Endothelial cell (in vitro differentiated cells): ENCODE results near the gene IGSF9. TPM values are rescaled to one million over a fixed set of nuclear protein-coding genes. Genes with fewer than 3 reads are reported as not detected.
A peak's percentile ranks its signal among the peaks of the same experiment; 100 is the strongest.

ENCODE experiments used
- DNase-seq: peaks from one replicate; pipeline ENCODE4 v3.0.0; 2021; ENCODE audit warnings: low spot score
- H3K27ac Mint-ChIP-seq: one replicate; pipeline ENCODE4 v1.8.0; 2021; ENCODE audit warnings: mixed read lengths, inconsistent platforms; ENCODE audit not compliant: unreplicated experiment
- H3K27me3 Mint-ChIP-seq: one replicate; pipeline ENCODE4 v1.8.0; 2021; ENCODE audit warnings: mild to moderate bottlenecking, moderate library complexity, mixed read lengths, inconsistent platforms; ENCODE audit not compliant: unreplicated experiment
- H3K36me3 Mint-ChIP-seq: one replicate; pipeline ENCODE4 v1.8.0; 2021; ENCODE audit warnings: mild to moderate bottlenecking, low read depth, mixed read lengths, inconsistent platforms; ENCODE audit not compliant: unreplicated experiment
- H3K4me1 Mint-ChIP-seq: one replicate; pipeline ENCODE4 v1.8.0; 2021; ENCODE audit warnings: mild to moderate bottlenecking, mixed read lengths, inconsistent platforms; ENCODE audit not compliant: unreplicated experiment
- H3K4me3 Mint-ChIP-seq: one replicate; pipeline ENCODE4 v1.8.0; 2021; ENCODE audit warnings: mild to moderate bottlenecking, mixed read lengths, inconsistent platforms; ENCODE audit not compliant: unreplicated experiment
- H3K9me3 Mint-ChIP-seq: one replicate; pipeline ENCODE4 v1.8.0; 2021; ENCODE audit warnings: mixed read lengths, inconsistent platforms; ENCODE audit not compliant: unreplicated experiment
- total RNA-seq: library from RNA; stranded (reverse); fragmentation: NEBNext Ultra II Directional; extraction: Animal tissue kit (Norgen Biotek cat#: 25700); gene quantifications from one replicate; pipeline ENCODE4 v1.2.1, GENCODE V29; 2021; ENCODE audit not compliant: unreplicated experiment
- TF ChIP-seq, protein P1 (sequence below): fragments of 200-600 bp; sonication (generic); IDR thresholded peaks from one replicate; pipeline ENCODE4 v1.5.0; 2021; ENCODE audit warnings: antibody characterized with exemption; ENCODE audit not compliant: unreplicated experiment

The IGSF9 gene
- total RNA-seq, 1 donor from 2014 or later = 2.2 TPM

DNA sequence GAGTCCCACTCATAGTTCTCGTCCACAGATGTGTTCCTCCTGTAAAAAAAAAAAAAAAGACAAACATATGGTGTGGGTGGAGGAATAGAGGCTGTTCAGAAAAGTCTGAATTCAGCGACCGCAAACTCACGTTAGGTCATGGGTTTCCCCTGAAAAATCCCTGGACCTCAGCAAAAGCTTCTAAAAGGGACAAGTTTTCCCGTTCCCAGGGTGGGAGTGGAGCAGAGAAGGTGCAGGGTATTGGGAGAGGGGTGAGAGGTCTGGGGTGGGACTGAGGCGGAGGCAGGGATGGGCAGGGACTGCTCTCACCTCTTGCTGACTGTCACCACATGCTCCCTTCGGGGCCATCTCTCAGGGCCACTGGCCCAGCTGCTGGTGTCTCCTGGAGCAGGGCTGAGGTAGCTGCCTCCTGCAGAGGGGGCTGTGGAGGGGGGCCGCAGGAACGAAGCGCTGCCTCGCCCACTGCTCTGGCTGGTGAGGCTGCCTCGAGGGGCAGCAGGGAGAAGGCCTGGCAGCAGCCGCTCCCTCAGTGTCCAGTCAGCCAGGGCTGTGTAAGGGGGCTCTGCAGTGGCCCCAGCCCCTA is 17.5 kb downstream of the IGSF9 start:
- Mint-ChIP-seq H3K36me3 (peaks cover 17% of the 10 kb centered on the region), H3K4me3 (no peak overlapping the region), H3K27me3 (peaks cover 26% of the 10 kb centered on the region), H3K9me3 (peaks cover 3% of the 10 kb centered on the region), H3K4me1 (peaks cover 14% of the 10 kb centered on the region), H3K27ac (no peak overlapping the region)
- DNase-seq = no peak
- TF ChIP-seq, protein P1, sequence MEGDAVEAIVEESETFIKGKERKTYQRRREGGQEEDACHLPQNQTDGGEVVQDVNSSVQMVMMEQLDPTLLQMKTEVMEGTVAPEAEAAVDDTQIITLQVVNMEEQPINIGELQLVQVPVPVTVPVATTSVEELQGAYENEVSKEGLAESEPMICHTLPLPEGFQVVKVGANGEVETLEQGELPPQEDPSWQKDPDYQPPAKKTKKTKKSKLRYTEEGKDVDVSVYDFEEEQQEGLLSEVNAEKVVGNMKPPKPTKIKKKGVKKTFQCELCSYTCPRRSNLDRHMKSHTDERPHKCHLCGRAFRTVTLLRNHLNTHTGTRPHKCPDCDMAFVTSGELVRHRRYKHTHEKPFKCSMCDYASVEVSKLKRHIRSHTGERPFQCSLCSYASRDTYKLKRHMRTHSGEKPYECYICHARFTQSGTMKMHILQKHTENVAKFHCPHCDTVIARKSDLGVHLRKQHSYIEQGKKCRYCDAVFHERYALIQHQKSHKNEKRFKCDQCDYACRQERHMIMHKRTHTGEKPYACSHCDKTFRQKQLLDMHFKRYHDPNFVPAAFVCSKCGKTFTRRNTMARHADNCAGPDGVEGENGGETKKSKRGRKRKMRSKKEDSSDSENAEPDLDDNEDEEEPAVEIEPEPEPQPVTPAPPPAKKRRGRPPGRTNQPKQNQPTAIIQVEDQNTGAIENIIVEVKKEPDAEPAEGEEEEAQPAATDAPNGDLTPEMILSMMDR = no peak

DNA sequence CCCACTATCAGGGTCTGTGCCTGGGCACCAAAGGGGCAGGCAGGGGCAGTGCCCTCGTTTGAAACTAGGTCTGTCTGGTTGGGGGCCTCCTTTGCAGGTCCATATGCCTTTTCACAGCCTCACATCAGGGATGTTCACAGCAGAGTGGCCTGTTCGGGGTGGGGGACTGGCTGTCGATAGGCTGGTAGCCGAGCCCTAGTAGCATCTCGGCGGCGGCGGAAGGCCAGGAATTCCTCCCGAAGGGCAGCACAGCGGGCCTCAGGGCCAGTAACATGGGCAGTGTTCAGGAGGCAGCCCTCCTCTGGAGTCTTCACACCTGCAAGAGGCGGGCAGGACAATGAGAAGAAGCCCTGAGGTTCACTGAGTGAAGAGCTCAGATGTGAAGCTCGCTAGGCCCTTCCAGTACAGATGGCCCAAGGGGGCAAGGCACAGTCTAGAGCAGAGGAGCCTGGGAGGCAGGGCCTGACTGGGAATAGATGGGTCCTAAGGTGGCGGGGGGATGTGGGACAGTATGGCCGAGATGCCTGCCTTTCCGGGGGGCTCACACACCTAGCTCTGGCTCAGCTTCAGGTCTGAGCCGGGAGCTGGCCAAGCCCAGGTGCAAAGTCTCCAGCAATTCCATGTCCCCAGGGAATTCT is 18.1 kb downstream of the IGSF9 start:
- Mint-ChIP-seq H3K9me3 (peaks cover 3% of the 10 kb centered on the region), H3K27ac (no peak overlapping the region), H3K4me3 (peak overlapping the region; percentile 8), H3K4me1 (peaks cover 15% of the 10 kb centered on the region), H3K27me3 (peaks cover 25% of the 10 kb centered on the region), H3K36me3 (peaks cover 17% of the 10 kb centered on the region)
- DNase-seq = no peak
- TF ChIP-seq, protein P1 = no peak

DNA sequence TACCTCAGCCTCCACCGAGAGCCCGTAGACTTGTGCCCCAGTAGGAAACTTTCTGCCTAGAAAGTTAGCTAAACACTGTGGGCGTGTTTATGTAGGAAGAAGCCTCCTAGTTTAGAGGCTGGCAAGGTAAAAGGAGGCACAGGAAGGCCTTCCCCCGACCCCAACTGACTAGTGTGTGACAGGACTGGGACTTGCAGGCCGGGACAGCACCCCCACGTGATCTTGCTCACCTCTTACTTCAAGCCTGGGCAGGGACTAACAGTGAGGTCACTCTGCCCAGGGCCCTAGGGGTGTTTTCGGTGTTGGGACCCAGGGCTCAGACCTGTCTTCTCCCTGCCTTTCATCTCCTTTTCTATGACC is 19.7 kb downstream of the IGSF9 start:
- Mint-ChIP-seq H3K4me1 (peaks cover 20% of the 10 kb centered on the region), H3K4me3 (peak overlapping the region; percentile 91), H3K27me3 (peaks cover 32% of the 10 kb centered on the region), H3K36me3 (peaks cover 17% of the 10 kb centered on the region), H3K9me3 (peaks cover 3% of the 10 kb centered on the region), H3K27ac (peak overlapping the region; percentile 70)
- TF ChIP-seq, protein P1 = no peak
- DNase-seq = no peak

DNA sequence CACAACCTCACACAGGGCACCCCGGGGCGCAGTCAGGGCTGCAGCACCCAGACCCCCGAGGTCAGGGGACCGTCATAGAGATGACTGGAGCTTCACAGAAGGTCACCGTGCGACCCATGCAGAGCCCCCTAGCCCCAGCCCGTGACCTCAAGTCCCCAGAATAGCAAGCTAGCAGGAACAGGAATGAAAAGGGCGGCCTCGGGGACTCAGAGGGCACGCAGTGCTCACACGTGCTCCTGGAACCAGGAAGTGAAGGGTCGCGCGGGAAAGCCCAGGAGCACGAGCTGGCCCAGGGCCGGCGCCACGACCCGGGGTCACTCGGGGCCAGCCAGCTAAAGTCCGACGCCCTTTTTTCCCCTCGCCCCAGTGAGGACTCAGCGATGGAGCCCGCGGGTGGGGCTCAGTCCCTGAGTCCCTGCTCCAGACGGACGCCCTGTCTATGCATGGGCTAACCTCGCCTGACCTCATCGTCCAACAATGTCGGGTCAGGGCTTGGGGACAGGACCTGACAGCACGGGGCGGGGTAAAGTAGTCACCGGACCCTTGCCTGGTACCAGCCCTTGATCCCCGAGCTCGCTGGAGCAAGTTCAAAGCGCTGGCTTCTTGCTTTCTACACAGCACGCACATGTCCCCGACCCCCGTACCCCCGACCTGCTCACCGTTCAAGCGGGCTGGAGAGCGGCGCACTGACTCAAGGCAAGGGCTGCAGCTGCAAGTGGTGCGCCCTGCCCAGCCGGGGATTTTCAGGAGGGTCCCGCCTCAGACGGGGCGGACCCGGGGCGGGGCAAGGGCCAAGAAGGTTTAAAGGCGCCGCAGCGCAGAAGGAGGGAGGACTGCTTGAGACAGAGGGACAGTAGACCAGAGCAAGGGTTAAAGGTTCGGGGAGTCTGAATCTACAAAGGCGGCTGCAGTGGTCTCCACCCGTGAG is 20.4 kb downstream of the IGSF9 start, which contains the start of gene TAGLN2:
TAGLN2 (minus strand) TSS at position 717 of the 928 bp plus-strand sequence. CDS start 4,998 bp downstream, outside the sequence.
- DNase-seq = peak; percentile 80
- peaks cover 20% of the 10 kb centered on the region for H3K4me1 Mint-ChIP-seq
- peaks cover 3% of the 10 kb centered on the region for H3K9me3 Mint-ChIP-seq
- peak within 1 kb of the TSS; percentile 94 for H3K4me3 Mint-ChIP-seq
- peaks cover 23% of the 10 kb centered on the region for H3K36me3 Mint-ChIP-seq
- peaks cover 32% of the 10 kb centered on the region for H3K27me3 Mint-ChIP-seq
- TF ChIP-seq, protein P1 = no peak
- peak within 1 kb of the TSS; percentile 100 for H3K27ac Mint-ChIP-seq
